H9 (cell line): ENCODE measurements around the gene DGKE. TPM values are rescaled to one million over a fixed set of nuclear protein-coding genes. Genes with fewer than 3 reads are reported as not detected.

ENCODE experiments used
- DNase-seq: peaks from one replicate; pipeline ENCODE4 v3.0.0-alpha.2; 2017
- H2AFZ ChIP-seq: one replicate; pipeline ENCODE4 v1.6.1; 2013; ENCODE audit warnings: mild to moderate bottlenecking, low read length, control low read depth, moderate library complexity
- H2AK5ac ChIP-seq: 2 replicates; pipeline ENCODE4 v1.6.1; 2013; ENCODE audit warnings: low read length, control low read depth, mixed read lengths; ENCODE audit not compliant: insufficient read length
- H2BK120ac ChIP-seq: one replicate; pipeline ENCODE4 v1.6.1; 2013; ENCODE audit warnings: low read depth, mild to moderate bottlenecking, low read length, control low read depth, inconsistent platforms; ENCODE audit not compliant: poor library complexity, severe bottlenecking
- H2BK12ac ChIP-seq: 2 replicates; pipeline ENCODE4 v1.6.1; 2013; ENCODE audit warnings: low read length, control low read depth, mixed read lengths, low read depth; ENCODE audit not compliant: insufficient read length
- H2BK15ac ChIP-seq: 2 replicates; pipeline ENCODE4 v1.6.1; 2013; ENCODE audit warnings: low read depth, low read length, control low read depth
- H2BK20ac ChIP-seq: one replicate; pipeline ENCODE4 v1.6.1; 2013; ENCODE audit warnings: low read depth, mild to moderate bottlenecking, low read length, control low read depth, inconsistent platforms; ENCODE audit not compliant: poor library complexity, severe bottlenecking
- H2BK5ac ChIP-seq: 2 replicates; pipeline ENCODE4 v1.6.1; 2013; ENCODE audit warnings: low read length, control low read depth, mixed read lengths; ENCODE audit not compliant: insufficient read length
- H3K14ac ChIP-seq: 2 replicates; pipeline ENCODE4 v1.6.1; 2013; ENCODE audit warnings: low read length, control low read depth; ENCODE audit not compliant: insufficient read depth
- H3K18ac ChIP-seq: 2 replicates; pipeline ENCODE4 v1.6.1; 2013; ENCODE audit warnings: low read depth, mild to moderate bottlenecking, mixed read lengths, low read length, control low read depth; ENCODE audit not compliant: insufficient read length
- H3K23ac ChIP-seq: 2 replicates; pipeline ENCODE4 v1.6.1; 2013; ENCODE audit warnings: low read length, control low read depth, mixed read lengths, low read depth; ENCODE audit not compliant: insufficient read length
- H3K23me2 ChIP-seq: 2 replicates; pipeline ENCODE4 v1.6.1; 2013; ENCODE audit warnings: low read depth, mild to moderate bottlenecking, mixed read lengths, low read length, control low read depth; ENCODE audit not compliant: insufficient read length, poor library complexity, severe bottlenecking
- H3K27ac ChIP-seq: 2 replicates; pipeline ENCODE4 v1.5.1; 2013; ENCODE audit warnings: low read length, control low read depth, mixed read lengths, low read depth; ENCODE audit not compliant: insufficient read length
- H3K27me3 ChIP-seq: 2 replicates; pipeline ENCODE4 v1.6.1; 2013; ENCODE audit warnings: low read length, control low read depth, inconsistent platforms; ENCODE audit not compliant: insufficient read depth
- H3K4ac ChIP-seq: 2 replicates; pipeline ENCODE4 v1.6.1; 2013; ENCODE audit warnings: low read depth, mild to moderate bottlenecking, control low read depth, inconsistent platforms, low read length, moderate library complexity
- H3K4me1 ChIP-seq: 2 replicates; pipeline ENCODE4 v1.6.1; 2013; ENCODE audit warnings: low read length, control low read depth, inconsistent platforms; ENCODE audit not compliant: insufficient read depth
- H3K4me2 ChIP-seq: 2 replicates; pipeline ENCODE4 v1.6.1; 2013; ENCODE audit warnings: low read length, control low read depth, mixed read lengths; ENCODE audit not compliant: insufficient read length, insufficient read depth
- H3K56ac ChIP-seq: 2 replicates; pipeline ENCODE4 v1.6.1; 2013; ENCODE audit warnings: low read depth, mild to moderate bottlenecking, mixed read lengths, low read length, control low read depth; ENCODE audit not compliant: insufficient read length
- H3K79me1 ChIP-seq: 2 replicates; pipeline ENCODE4 v1.6.1; 2013; ENCODE audit warnings: low read depth, mild to moderate bottlenecking, moderate library complexity, low read length, control low read depth, inconsistent platforms; ENCODE audit not compliant: insufficient read depth, poor library complexity, severe bottlenecking
- H3K79me2 ChIP-seq: 2 replicates; pipeline ENCODE4 v1.6.1; 2013; ENCODE audit warnings: low read length, control low read depth, inconsistent platforms; ENCODE audit not compliant: insufficient read depth
- H3K9ac ChIP-seq: 2 replicates; pipeline ENCODE4 v1.6.1; 2013; ENCODE audit warnings: low read length, control low read depth, mixed read lengths; ENCODE audit not compliant: insufficient read length; ENCODE audit errors: extremely low read depth
- H3K9me3 ChIP-seq: one replicate; pipeline ENCODE4 v1.6.1; 2013; ENCODE audit warnings: low read depth, low read length, inconsistent platforms; ENCODE audit not compliant: control insufficient read depth
- H3T11ph ChIP-seq: one replicate; pipeline ENCODE4 v1.6.1; 2013; ENCODE audit warnings: mild to moderate bottlenecking, low read length, control low read depth, inconsistent platforms
- H4K20me1 ChIP-seq: one replicate; pipeline ENCODE4 v1.6.1; 2013; ENCODE audit not compliant: control insufficient read depth, insufficient read length, insufficient read depth
- H4K5ac ChIP-seq: 2 replicates; pipeline ENCODE4 v1.6.1; 2013; ENCODE audit warnings: low read depth, mild to moderate bottlenecking, mixed read lengths, low read length, control low read depth; ENCODE audit not compliant: insufficient read length
- H4K8ac ChIP-seq: replicated peaks from 2 replicates; pipeline ENCODE4 v1.6.1; 2013; ENCODE audit warnings: low read length, control low read depth, mixed read lengths, low read depth; ENCODE audit not compliant: insufficient read length
- H4K91ac ChIP-seq: 2 replicates; pipeline ENCODE4 v1.6.1; 2013; ENCODE audit warnings: low read depth, mild to moderate bottlenecking, moderate library complexity, mixed read lengths, low read length, control low read depth; ENCODE audit not compliant: insufficient read length
- H3K27ac Mint-ChIP-seq, 3 experiments: 2 replicates in 2 of 3; 3 replicates in 1 of 3; pipeline ENCODE4 v1.8.0; 2020 to 2021; ENCODE audit warnings: mixed read lengths in 3 of 3, mild to moderate bottlenecking in 1 of 3, moderate library complexity in 1 of 3
- H3K27me3 Mint-ChIP-seq: 2 replicates; pipeline ENCODE4 v1.8.0; 2021; ENCODE audit warnings: low read depth, mild to moderate bottlenecking, moderate library complexity, mixed read lengths
- H3K36me3 Mint-ChIP-seq, 3 experiments: 2 replicates in 2 of 3; 3 replicates in 1 of 3; pipeline ENCODE4 v1.8.0; 2020 to 2021; ENCODE audit warnings: low read depth in 3 of 3, mixed read lengths in 3 of 3; ENCODE audit not compliant: insufficient read depth in 1 of 3
- H3K4me1 Mint-ChIP-seq, 2 experiments: 2 replicates each; pipeline ENCODE4 v1.8.0; 2020; ENCODE audit warnings: mixed read lengths in 2 of 2
- H3K4me3 Mint-ChIP-seq, 2 experiments: 2 replicates in 1 of 2; 3 replicates in 1 of 2; pipeline ENCODE4 v1.8.0; 2020 to 2021; ENCODE audit warnings: mild to moderate bottlenecking in 2 of 2, mixed read lengths in 2 of 2, moderate library complexity in 1 of 2
- H3K9me3 Mint-ChIP-seq, 2 experiments: 2 replicates in 1 of 2; 3 replicates in 1 of 2; pipeline ENCODE4 v1.8.0; 2020; ENCODE audit warnings: mild to moderate bottlenecking in 2 of 2, mixed read lengths in 2 of 2, moderate library complexity in 1 of 2
- CTCF ChIP-seq: fragments of 200-600 bp; sonication (generic); conservative IDR thresholded peaks from 3 replicates; pipeline ENCODE4 v1.8.0; 2021; ENCODE audit warnings: antibody characterized with exemption, mild to moderate bottlenecking
- WGBS: extraction: QIAGEN DNeasy Blood & Tissue Kit; methylation state at CpG from one replicate; pipeline ENCODE4 v1.1.7; 2013; ENCODE audit warnings: missing lambda C conversion rate, low lambda C conversion rate, mixed read lengths; ENCODE audit not compliant: insufficient read length; ENCODE audit errors: extremely low coverage; 5-methylcytosine and 5-hydroxymethylcytosine counted together
- total RNA-seq: library from RNA; stranded (reverse); gene quantifications from 2 replicates; pipeline ENCODE4 v1.2.1, GENCODE V29; 2021

DGKE gene
- total RNA-seq, 1 experiment from 2014 or later, result 4.9 TPM

GRCh38 chr17:56832446-56832845 lies 1.5 kb upstream of the DGKE start:
- Histone ChIP-seq H3K79me1 (no peaks in the 10 kb centered on the region), H3K4me1 (no peaks in the 10 kb centered on the region; the same call in 1 of the 2 replicates), H3K18ac (no peak overlapping the region), H3K4me2 (peak overlapping the region; percentile 68), H4K91ac (no peak overlapping the region), H3K9ac (no peak overlapping the region), H2BK20ac (no peak overlapping the region), H4K8ac (no peak overlapping the region), H3K56ac (no peak overlapping the region), H3T11ph (no peak overlapping the region), H2BK15ac (no peak overlapping the region), H4K5ac (no peak overlapping the region), H3K27ac (no peak overlapping the region), H3K14ac (no peak overlapping the region), H2AK5ac (no peak overlapping the region), H2BK12ac (no peak overlapping the region), H3K79me2 (no peaks in the 10 kb centered on the region; the same call in 1 of the 2 replicates), H4K20me1 (no peaks in the 10 kb centered on the region), H3K23me2 (peaks cover 15% of the 10 kb centered on the region), H3K23ac (no peak overlapping the region), H2BK120ac (no peak overlapping the region), H3K27me3 (peaks cover 5% of the 10 kb centered on the region; the same call in 1 of the 2 replicates), H2AFZ (no peak overlapping the region), H2BK5ac (no peak overlapping the region), H3K9me3 (no peaks in the 10 kb centered on the region), H3K4ac (no peak overlapping the region)
- Mint-ChIP-seq H3K4me1 (peaks cover 22 to 29% of the 10 kb centered on the region in 2 experiments), H3K27ac (no peak overlapping the region), H3K36me3 (peaks cover 16 to 20% (median 17%) of the 10 kb centered on the region in 3 experiments), H3K4me3 (peak overlapping the region; percentile 41 to 79), H3K27me3 (peaks cover 42% of the 10 kb centered on the region), H3K9me3 (no peaks in the 10 kb centered on the region; a peak in 1 of 5 replicates)
- no peak for TF ChIP-seq CTCF
- no peak for DNase-seq
- no CpG with 5 or more reads among the region's 4 CpGs for WGBS
